ENCODE data around the gene PRPF38B. TPM values are rescaled to one million over a fixed set of nuclear protein-coding genes. Genes with fewer than 3 reads are reported as not detected.

The PRPF38B gene
- total RNA-seq, 1 experiment from 2014 or later, result 46.4 TPM

DNA sequence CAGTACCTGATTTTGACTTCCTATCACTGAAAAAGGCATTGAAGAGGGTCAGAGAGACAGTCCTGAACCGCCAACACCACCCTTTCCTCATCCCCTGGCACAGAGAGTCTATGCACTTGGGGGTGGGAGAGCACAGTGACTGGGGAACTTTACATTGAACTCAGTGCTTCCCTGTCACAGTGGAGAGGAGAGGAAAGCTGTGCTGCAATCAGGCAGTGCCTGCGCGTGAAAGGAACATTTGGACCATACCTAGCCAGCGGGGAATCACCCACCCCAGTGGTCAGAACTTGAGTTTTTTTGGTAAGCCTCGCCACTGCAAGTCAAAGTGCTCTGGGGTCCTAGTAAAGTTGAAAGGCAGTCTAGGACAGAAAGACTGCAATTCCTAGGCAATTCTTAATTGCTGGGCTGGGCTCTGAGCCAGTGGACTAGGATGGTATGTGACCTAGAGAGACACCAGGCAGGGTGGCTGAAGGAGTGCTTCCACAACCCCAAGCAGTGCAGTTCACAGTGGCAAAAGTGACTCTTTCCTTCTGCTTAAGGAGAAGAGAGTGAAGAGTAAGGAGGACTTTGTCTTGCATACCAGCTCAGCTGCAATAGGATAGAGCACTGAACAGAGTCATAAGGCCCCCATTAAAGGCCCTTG, 21.9 kb upstream of the PRPF38B start:
- Histone ChIP-seq H3K9me2 (ENCODE audit: insufficient read depth) (no peaks in the 10 kb centered on the region), H3K4me1 (ENCODE audit: control insufficient read depth in 1 of 2, insufficient read depth in 2 of 2, low read length in 2 of 2) (no peaks in the 10 kb centered on the region), H3K36me3 (ENCODE audit: control insufficient read depth in 1 of 2, insufficient read depth in 2 of 2, low read length in 2 of 2) (no peaks in the 10 kb centered on the region), H3K27ac (ENCODE audit: low read depth, low read length) (no peak overlapping the region), H4K20me1 (ENCODE audit: insufficient read depth) (no peaks in the 10 kb centered on the region), H3K9me3 (ENCODE audit: control insufficient read depth in 1 of 2, insufficient read depth in 1 of 2, low read depth in 1 of 2, low read length in 2 of 2) (no peaks in the 10 kb centered on the region), H2AFZ (ENCODE audit: low read depth, low read length, poor library complexity, severe bottlenecking) (no peak overlapping the region), H3K4me3 (replicated peaks in 1 of 2; ENCODE audit: low read depth in 1 of 2, low read length in 2 of 2) (no peak overlapping the region), H3K27me3 (ENCODE audit: insufficient read depth, low read length) (no peaks in the 10 kb centered on the region), H3K9ac (ENCODE audit: low read length) (no peak overlapping the region), H3K79me2 (ENCODE audit: insufficient read depth, low read length) (no peaks in the 10 kb centered on the region), H3K4me2 (ENCODE audit: low read length) (no peak overlapping the region)
- BruUV-seq (replicated peaks), result no TSS peak
- CTCF ChIA-PET, result no interaction called here
- TF ChIP-seq, protein P1, sequence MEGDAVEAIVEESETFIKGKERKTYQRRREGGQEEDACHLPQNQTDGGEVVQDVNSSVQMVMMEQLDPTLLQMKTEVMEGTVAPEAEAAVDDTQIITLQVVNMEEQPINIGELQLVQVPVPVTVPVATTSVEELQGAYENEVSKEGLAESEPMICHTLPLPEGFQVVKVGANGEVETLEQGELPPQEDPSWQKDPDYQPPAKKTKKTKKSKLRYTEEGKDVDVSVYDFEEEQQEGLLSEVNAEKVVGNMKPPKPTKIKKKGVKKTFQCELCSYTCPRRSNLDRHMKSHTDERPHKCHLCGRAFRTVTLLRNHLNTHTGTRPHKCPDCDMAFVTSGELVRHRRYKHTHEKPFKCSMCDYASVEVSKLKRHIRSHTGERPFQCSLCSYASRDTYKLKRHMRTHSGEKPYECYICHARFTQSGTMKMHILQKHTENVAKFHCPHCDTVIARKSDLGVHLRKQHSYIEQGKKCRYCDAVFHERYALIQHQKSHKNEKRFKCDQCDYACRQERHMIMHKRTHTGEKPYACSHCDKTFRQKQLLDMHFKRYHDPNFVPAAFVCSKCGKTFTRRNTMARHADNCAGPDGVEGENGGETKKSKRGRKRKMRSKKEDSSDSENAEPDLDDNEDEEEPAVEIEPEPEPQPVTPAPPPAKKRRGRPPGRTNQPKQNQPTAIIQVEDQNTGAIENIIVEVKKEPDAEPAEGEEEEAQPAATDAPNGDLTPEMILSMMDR (IDR thresholded peaks at IDR 0.05 in 2 of 3, conservative IDR thresholded peaks at IDR 0.05 in 1 of 3; ENCODE audit: borderline replicate concordance in 1 of 3, insufficient read depth in 1 of 3, low read depth in 2 of 3, low read length in 2 of 3), result no peak
- TF ChIP-seq CBX3 (IDR thresholded peaks at IDR 0.05; ENCODE audit: low read depth) (no peak), POLR2A (IDR thresholded peaks at IDR 0.05; ENCODE audit: borderline replicate concordance, extremely low read depth, insufficient read depth, insufficient read length) (no peak), YY1 (IDR thresholded peaks at IDR 0.05; ENCODE audit: extremely low read depth, insufficient replicate concordance, low read depth, low read length) (no peak), SRF (IDR thresholded peaks at IDR 0.05; ENCODE audit: low read depth) (no peak), CEBPB (IDR thresholded peaks at IDR 0.05; ENCODE audit: low read depth) (no peak), ZNF274 (IDR thresholded peaks at IDR 0.05; ENCODE audit: low read depth, low read length) (no peak), TCF7L2 (IDR thresholded peaks at IDR 0.05; ENCODE audit: borderline replicate concordance, extremely low read depth, insufficient read depth, insufficient read length) (no peak), ELF1 (IDR thresholded peaks at IDR 0.05; ENCODE audit: borderline replicate concordance, low read depth) (no peak), JUND (IDR thresholded peaks at IDR 0.05) (no peak)
- TF ChIP-seq, protein P2, sequence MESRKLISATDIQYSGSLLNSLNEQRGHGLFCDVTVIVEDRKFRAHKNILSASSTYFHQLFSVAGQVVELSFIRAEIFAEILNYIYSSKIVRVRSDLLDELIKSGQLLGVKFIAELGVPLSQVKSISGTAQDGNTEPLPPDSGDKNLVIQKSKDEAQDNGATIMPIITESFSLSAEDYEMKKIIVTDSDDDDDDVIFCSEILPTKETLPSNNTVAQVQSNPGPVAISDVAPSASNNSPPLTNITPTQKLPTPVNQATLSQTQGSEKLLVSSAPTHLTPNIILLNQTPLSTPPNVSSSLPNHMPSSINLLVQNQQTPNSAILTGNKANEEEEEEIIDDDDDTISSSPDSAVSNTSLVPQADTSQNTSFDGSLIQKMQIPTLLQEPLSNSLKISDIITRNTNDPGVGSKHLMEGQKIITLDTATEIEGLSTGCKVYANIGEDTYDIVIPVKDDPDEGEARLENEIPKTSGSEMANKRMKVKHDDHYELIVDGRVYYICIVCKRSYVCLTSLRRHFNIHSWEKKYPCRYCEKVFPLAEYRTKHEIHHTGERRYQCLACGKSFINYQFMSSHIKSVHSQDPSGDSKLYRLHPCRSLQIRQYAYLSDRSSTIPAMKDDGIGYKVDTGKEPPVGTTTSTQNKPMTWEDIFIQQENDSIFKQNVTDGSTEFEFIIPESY (IDR thresholded peaks at IDR 0.05; ENCODE audit: extremely low read depth, insufficient replicate concordance, low read length), result no peak
- TF ChIP-seq, protein P3, sequence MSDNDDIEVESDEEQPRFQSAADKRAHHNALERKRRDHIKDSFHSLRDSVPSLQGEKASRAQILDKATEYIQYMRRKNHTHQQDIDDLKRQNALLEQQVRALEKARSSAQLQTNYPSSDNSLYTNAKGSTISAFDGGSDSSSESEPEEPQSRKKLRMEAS (IDR thresholded peaks at IDR 0.05), result no peak
- TF ChIP-seq, protein P4, sequence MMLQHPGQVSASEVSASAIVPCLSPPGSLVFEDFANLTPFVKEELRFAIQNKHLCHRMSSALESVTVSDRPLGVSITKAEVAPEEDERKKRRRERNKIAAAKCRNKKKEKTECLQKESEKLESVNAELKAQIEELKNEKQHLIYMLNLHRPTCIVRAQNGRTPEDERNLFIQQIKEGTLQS (IDR thresholded peaks at IDR 0.05), result no peak
- intact Hi-C loops (cut with micrococcal nuclease), result no loop called here
- DNase-seq (ENCODE audit: low read depth, low spot score) (no peak), ATAC-seq (no peak)
- RAD21 ChIA-PET (ENCODE audit: low non-redundant PET in 1 of 2, low total read pairs in 2 of 2, uncharacterized antibody in 2 of 2, unreplicated experiment in 2 of 2), result no interaction called here
- POLR2A ChIA-PET, result no interaction called here
